IPS-NIHi11 (cell line): ENCODE data around the gene CTIF.

Experiments used
- DNase-seq: peaks from one replicate; pipeline ENCODE4 v3.0.0; 2012; ENCODE audit warnings: mixed read lengths, low spot score

CTIF gene

DNA sequence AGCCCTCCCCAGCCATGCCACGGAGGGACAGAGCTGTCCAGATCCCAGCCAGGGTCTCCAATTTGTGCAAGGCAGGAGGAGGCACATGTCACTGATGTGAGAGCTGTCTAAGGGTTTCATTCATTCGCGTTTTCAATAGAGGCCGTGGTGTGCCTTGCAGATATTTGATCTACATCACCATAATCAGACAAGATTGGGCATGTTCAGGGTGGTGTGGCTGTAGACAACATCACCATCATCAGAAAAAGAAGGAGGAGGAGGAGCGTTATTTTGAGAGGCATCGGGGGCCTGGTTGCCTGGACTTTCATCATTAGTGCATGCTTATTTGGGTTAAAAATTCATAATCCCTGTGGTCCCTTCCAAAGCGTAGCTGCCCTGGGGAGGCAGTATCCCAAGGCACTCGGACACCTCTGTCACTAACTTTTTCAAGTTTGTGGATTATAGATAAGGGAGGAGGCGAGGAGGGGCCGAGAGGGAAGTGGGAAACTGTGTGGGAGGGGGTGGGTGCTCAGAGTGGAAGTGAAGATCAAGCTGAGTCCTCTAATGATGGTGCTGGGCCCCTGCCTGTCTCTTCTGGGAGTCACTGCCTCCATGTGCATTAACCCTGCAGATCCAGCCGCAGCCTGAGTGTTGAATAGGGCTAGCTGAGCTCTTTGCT, 194.1 kb downstream of the CTIF start:
- DNase-seq: no peak

- DNase-seq: no peak
These were observed 194.9 kb downstream of the CTIF start for GRCh38 chr18:48733643-48734253.

DNA sequence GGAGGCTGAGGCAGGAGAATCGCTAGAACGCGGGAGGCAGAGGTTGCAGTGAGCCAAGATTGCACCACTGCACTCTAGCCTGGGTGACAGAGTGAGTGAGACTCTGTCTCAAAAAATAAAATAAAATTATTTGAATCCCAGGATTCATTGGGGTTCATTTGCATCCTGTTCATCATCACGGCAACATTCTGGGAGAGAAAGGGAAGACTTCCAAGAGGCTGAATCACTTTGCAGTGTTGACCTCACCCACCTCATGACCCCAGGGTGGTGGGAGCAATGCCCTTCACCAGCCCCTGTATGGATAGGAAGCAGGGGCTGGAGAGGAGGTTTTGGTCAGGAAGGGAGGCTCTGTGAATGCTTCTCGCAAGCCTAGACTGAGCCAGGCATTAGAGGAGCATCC, 195.6 kb downstream of the CTIF start:
- DNase-seq: no peak

DNA sequence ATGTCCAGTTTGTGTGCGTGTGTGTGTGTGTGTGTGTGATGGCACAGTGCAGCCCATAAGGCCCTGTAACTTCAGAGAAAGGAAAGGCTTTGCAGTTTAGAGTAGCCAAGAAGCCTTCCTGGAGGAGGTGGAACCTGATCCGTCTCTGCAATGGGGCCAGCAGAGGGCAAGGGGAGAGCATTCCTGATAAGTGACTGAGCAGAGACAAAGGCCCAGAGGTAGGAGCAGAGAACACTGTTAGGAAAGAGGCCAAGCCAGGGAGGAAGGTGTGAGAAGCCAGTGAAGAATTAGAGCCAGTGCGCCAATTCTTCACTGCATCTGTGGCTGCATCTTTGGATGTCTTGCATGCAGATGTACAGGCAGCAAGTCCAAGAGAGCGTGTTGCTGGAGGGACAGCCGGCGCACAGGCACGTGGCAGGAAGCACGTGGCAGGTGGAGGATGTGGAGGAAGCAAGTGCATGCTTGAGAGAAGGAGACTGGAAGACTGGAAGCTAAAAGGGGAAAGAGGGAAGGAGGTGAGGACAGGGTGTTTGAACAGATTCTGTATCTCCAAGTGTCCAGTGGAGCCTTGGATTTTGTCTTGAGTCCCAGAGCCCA, 196.3 kb downstream of the CTIF start:
- peak; percentile 61 for DNase-seq

- no peak for DNase-seq
These were observed 196.9 kb downstream of the CTIF start for GRCh38 chr18:48735681-48736255.

GRCh38 chr18:48736321-48737260, 197.8 kb downstream of the CTIF start:
- DNase-seq: no peak

- DNase-seq: no peak
These were observed 200.6 kb downstream of the CTIF start for GRCh38 chr18:48739266-48740067.

- no peak for DNase-seq
These were observed 201.2 kb downstream of the CTIF start for GRCh38 chr18:48740068-48740440.

DNA sequence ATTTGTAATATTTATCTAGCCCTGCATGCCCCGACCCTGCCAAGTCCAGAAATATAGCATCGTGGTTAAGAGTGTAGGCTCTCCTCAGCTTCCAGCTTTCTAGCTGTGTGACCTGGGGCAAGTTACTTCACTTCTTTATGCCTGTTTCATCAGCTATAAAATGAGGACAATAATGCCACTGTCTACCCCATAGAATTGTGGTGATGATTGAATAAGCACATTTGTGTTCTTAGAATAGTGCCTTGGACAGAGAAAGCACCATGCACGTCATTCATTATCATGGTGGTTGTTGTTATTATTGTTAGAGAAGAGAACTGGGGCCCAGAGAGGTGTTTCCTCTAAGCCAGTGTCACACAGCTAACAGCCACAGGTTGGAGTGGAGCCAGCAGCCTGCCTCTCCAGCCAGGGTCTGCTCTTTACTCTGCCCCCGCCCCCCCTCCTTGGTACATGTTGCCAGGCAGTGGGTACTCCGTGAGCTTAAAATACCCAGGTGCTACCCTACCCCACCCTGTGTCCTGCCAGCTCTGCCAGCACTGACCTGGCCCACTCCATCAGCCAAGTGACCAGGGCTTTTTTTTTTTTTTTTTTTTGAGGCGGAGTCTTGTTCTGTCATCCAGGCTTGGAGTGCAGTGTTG, 202.1 kb downstream of the CTIF start:
- DNase-seq: no peak

GRCh38 chr18:48741866-48742265, 203.0 kb downstream of the CTIF start:
- DNase-seq: no peak

DNA sequence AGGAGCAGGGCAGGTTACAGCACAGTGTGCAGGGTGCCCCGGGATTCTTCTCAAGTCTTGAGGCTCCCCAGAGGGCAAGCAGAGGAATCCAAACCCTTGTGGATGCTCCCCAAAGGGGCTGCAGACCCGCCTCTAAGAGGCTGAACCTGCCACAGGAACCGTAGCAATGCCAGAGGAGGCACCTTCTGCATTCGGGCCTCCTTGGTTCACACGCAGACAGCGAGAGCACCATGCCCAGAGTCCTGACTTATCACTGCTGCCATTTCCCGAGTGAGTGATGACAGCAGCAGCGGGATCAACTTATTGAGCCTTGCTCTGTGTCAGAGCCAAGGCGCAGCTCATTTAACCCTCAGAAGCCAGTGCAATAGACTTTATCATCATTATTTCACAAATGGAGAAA, 203.5 kb downstream of the CTIF start:
- DNase-seq: no peak

- DNase-seq: no peak
These were observed 204.1 kb downstream of the CTIF start for GRCh38 chr18:48742706-48743475.

GRCh38 chr18:48743886-48744285, 205.1 kb downstream of the CTIF start:
- no peak for DNase-seq

DNA sequence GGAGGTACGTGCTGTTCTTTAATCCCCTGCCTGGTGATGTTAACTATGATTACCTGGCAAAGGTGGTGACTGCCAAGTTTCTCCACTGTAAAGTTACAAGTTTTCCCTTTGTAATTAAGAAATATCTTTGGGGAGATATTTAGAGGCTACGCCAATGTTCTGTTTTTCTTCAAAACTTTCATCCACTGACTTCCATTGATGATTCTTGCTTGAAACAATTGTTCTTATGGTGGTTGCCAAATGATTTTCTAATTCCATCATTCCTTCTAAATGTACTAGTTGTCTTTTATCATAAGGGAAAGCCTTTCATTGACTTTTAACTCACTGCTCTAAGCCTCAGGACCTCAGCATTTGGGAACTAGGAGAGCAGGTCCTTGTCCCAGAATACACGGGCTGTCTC, 206.5 kb downstream of the CTIF start:
- no peak for DNase-seq

DNA sequence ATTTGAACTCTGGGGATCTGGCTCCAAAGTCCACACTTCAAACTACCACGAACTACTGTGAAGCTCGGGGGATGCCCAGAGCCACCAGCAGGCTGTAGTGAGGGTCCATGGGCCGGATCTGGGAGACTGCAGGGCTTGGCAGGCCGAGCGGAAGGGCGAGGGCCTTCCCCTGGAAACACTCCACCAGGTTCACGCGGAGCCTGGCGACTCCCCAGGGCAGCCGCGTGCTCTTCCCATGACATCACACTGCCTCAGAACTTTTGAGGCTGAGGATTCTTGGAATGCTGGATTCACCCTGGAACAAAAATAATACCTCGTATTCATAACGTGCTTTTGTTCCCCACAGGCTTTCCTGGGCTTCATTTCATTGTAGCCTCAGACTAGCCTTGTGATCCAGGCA, 210.9 kb downstream of the CTIF start:
- DNase-seq: no peak

GRCh38 chr18:48750485-48751175, 211.8 kb downstream of the CTIF start:
- no peak for DNase-seq

GRCh38 chr18:48751727-48752468, 213.1 kb downstream of the CTIF start:
- DNase-seq: no peak

GRCh38 chr18:48752478-48752877, 213.6 kb downstream of the CTIF start:
- DNase-seq: no peak

DNA sequence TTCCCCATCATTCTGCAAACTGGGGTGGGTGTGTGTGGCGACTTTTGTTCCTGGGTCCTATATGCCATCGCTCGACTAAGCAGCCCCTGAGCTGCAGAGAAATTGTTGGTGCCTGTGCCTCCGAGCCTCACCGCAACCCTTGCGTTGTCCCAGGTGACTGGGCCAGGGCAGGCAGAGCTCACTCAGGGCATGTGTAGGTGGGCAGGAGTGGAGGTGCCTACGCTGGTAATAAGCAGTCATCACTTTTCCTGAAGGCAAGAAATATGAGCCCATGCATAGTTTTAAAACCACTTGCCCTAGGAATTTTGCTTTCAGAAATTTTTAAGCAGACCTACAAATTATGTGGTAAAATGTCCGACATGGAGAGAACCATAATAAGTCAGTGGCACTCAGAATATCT, 214.1 kb downstream of the CTIF start:
- DNase-seq: no peak
